HCT116 (cell line): Measurements from ENCODE around the gene POU2AF1. TPM values are rescaled to one million over a fixed set of nuclear protein-coding genes. Genes with fewer than 3 reads are reported as not detected.

Source experiments
- ATAC-seq: fragments of 200-7000 bp; cut with Tn5 transposase; 2 replicates; pipeline ENCODE4 v1.9.1; 2020; ENCODE audit warnings: mild to moderate bottlenecking, moderate library complexity
- BruUV-seq: library from RNA; stranded (reverse); fragments of 400-500 nt; replicated peaks from 2 replicates; lab custom pipeline; 2021; lab: Mats Ljungman, UMichigan
- CTCF ChIA-PET: fragments of 300-600 bp; sonication (Branson Sonifier 250); formaldehyde crosslinking; loops from one replicate; lab custom pipeline; 2021; ENCODE audit warnings: antibody characterized with exemption; lab: Charles Lee
- POLR2A ChIA-PET: fragments of 300-600, 350-600 bp; sonication (Branson Sonifier 250); formaldehyde crosslinking; loops from one replicate; lab custom pipeline; 2021; ENCODE audit warnings: antibody characterized with exemption; lab: Charles Lee
- RAD21 ChIA-PET, 2 experiments: fragments of 300-600 bp; sonication (Branson Sonifier 250); formaldehyde crosslinking; loops; one replicate each; lab custom pipeline; 2023; ENCODE audit warnings: low total read pairs in 2 of 2; ENCODE audit not compliant: uncharacterized antibody in 2 of 2, unreplicated experiment in 2 of 2, low non-redundant PET in 1 of 2; lab: Charles Lee
- DNase-seq: peaks from one replicate; pipeline ENCODE4 v3.0.0-alpha.2; 2010; ENCODE audit warnings: low read depth, low spot score
- H2AFZ ChIP-seq: fragments of 200-600 bp; shearing (Covaris generic), sonication (generic); 2 replicates; pipeline ENCODE4 v1.6.1; 2017; ENCODE audit warnings: low read depth, mixed run types, mixed read lengths, antibody characterized with exemption, low read length; ENCODE audit not compliant: poor library complexity, severe bottlenecking
- H3K27ac ChIP-seq: 2 replicates; pipeline ENCODE4 v1.5.1; 2012; ENCODE audit warnings: low read depth, low read length
- H3K27me3 ChIP-seq: fragments of 200-600 bp; sonication (generic); 2 replicates; pipeline ENCODE4 v1.6.1; 2016; ENCODE audit warnings: mixed run types, low read length, mixed read lengths; ENCODE audit not compliant: insufficient read depth
- H3K36me3 ChIP-seq, 2 experiments: fragments of 200-500 bp in 1 of 2; fragments of 200-600 bp in 1 of 2; sonication (Bioruptor generic) in 1 of 2; sonication (generic) in 1 of 2; 2 replicates each; pipeline versions ENCODE4 v1.5.1 to v1.6.1; 2014 to 2016; ENCODE audit warnings: low read length in 2 of 2, inconsistent platforms in 1 of 2, mixed read lengths in 1 of 2, mixed run types in 1 of 2; ENCODE audit not compliant: insufficient read depth in 2 of 2, control insufficient read depth in 1 of 2
- H3K4me1 ChIP-seq, 2 experiments: fragments of 200-600 bp in 1 of 2; sonication (generic) in 1 of 2; 2 replicates each; pipeline versions ENCODE4 v1.5.1 to v1.6.1; 2012 to 2017; ENCODE audit warnings: low read length in 2 of 2, inconsistent platforms in 1 of 2, mild to moderate bottlenecking in 1 of 2, mixed read lengths in 1 of 2, mixed run types in 1 of 2, moderate library complexity in 1 of 2; ENCODE audit not compliant: insufficient read depth in 2 of 2, control insufficient read depth in 1 of 2
- H3K4me2 ChIP-seq: fragments of 200-600 bp; sonication (generic); 2 replicates; pipeline ENCODE4 v1.6.1; 2017; ENCODE audit warnings: mixed run types, low read length, mixed read lengths
- H3K4me3 ChIP-seq, 2 experiments: fragments of 200-600 bp in 1 of 2; sonication (generic) in 1 of 2; replicated peaks in 1 of 2; 2 replicates each; pipeline ENCODE4 v1.5.1; 2011 to 2016; ENCODE audit warnings: low read length in 2 of 2, control low read depth in 1 of 2, low read depth in 1 of 2, mild to moderate bottlenecking in 1 of 2, mixed read lengths in 1 of 2, mixed run types in 1 of 2
- H3K79me2 ChIP-seq: fragments of 200-600 bp; sonication (generic); 2 replicates; pipeline ENCODE4 v1.6.1; 2017; ENCODE audit warnings: mild to moderate bottlenecking, mixed run types, low read length, moderate library complexity, mixed read lengths; ENCODE audit not compliant: insufficient read depth
- H3K9ac ChIP-seq: fragments of 200-600 bp; sonication (generic); 2 replicates; pipeline ENCODE4 v1.6.1; 2016; ENCODE audit warnings: low read length, mixed read lengths
- H3K9me2 ChIP-seq: fragments of 200-600 bp; sonication (generic), shearing (Covaris generic); 2 replicates; pipeline ENCODE4 v1.6.1; 2017; ENCODE audit warnings: mixed run types, mild to moderate bottlenecking, moderate library complexity; ENCODE audit not compliant: insufficient read depth
- H3K9me3 ChIP-seq, 2 experiments: fragments of 200-500 bp in 1 of 2; fragments of 200-600 bp in 1 of 2; sonication (Bioruptor generic) in 1 of 2; sonication (generic) in 1 of 2; 2 replicates each; pipeline ENCODE4 v1.6.1; 2014 to 2017; ENCODE audit warnings: low read length in 2 of 2, mixed read lengths in 2 of 2, inconsistent platforms in 1 of 2, low read depth in 1 of 2, mild to moderate bottlenecking in 1 of 2, mixed run types in 1 of 2, moderate library complexity in 1 of 2; ENCODE audit not compliant: control insufficient read depth in 1 of 2, insufficient read depth in 1 of 2
- H4K20me1 ChIP-seq: fragments of 200-600 bp; sonication (generic), shearing (Covaris generic); 2 replicates; pipeline ENCODE4 v1.6.1; 2017; ENCODE audit warnings: mixed run types, mild to moderate bottlenecking, moderate library complexity; ENCODE audit not compliant: insufficient read depth
- ATF3 ChIP-seq: IDR thresholded peaks from 2 replicates; pipeline ENCODE4 v1.6.1; 2012
- CBX3 ChIP-seq: IDR thresholded peaks from 2 replicates; pipeline ENCODE4 v1.6.1; 2012; ENCODE audit warnings: low read depth
- EGR1 ChIP-seq: IDR thresholded peaks from 2 replicates; pipeline ENCODE4 v1.6.1; 2012; ENCODE audit warnings: low read depth
- ELF1 ChIP-seq: IDR thresholded peaks from 2 replicates; pipeline ENCODE4 v1.6.1; 2012; ENCODE audit warnings: low read depth, borderline replicate concordance
- EZH2 ChIP-seq: fragments of 200-600 bp; sonication (generic); IDR thresholded peaks from 2 replicates; pipeline ENCODE4 v1.6.1; 2017; ENCODE audit warnings: antibody characterized with exemption, mixed run types
- FOSL1 ChIP-seq: IDR thresholded peaks from 2 replicates; pipeline ENCODE4 v1.6.1; 2012; ENCODE audit warnings: low read depth
- JUND ChIP-seq: IDR thresholded peaks from 2 replicates; pipeline ENCODE4 v1.6.1; 2012
- POLR2A ChIP-seq: IDR thresholded peaks from 2 replicates; pipeline ENCODE4 v1.7.0; 2011; ENCODE audit warnings: borderline replicate concordance; ENCODE audit not compliant: insufficient read depth, insufficient read length; ENCODE audit errors: extremely low read depth
- POLR2AphosphoS5 ChIP-seq: IDR thresholded peaks from 2 replicates; pipeline ENCODE4 v1.6.1; 2011; ENCODE audit warnings: mild to moderate bottlenecking, low read depth, low read length, moderate library complexity
- RAD21 ChIP-seq: IDR thresholded peaks from 2 replicates; pipeline ENCODE4 v1.6.1; 2012; ENCODE audit warnings: low read depth, mild to moderate bottlenecking
- REST ChIP-seq: IDR thresholded peaks from 2 replicates; pipeline ENCODE4 v1.6.1; 2012; ENCODE audit warnings: low read depth
- SIN3A ChIP-seq: IDR thresholded peaks from 2 replicates; pipeline ENCODE4 v1.6.1; 2012; ENCODE audit warnings: low read depth
- TCF7L2 ChIP-seq: IDR thresholded peaks from 2 replicates; pipeline ENCODE4 v1.7.0; 2011; ENCODE audit warnings: borderline replicate concordance, inconsistent platforms; ENCODE audit not compliant: insufficient read depth, insufficient read length; ENCODE audit errors: extremely low read depth
- YY1 ChIP-seq: IDR thresholded peaks from 2 replicates; pipeline ENCODE4 v1.6.1; 2011; ENCODE audit warnings: low read length, low read depth, moderate library complexity, mild to moderate bottlenecking; ENCODE audit not compliant: insufficient replicate concordance; ENCODE audit errors: extremely low read depth
- ZBTB33 ChIP-seq: IDR thresholded peaks from 2 replicates; pipeline ENCODE4 v1.6.1; 2011; ENCODE audit warnings: mild to moderate bottlenecking, low read length, moderate library complexity; ENCODE audit not compliant: insufficient replicate concordance; ENCODE audit errors: extremely low read depth
- ZFX ChIP-seq: fragments of 450-650 bp; IDR thresholded peaks from 2 replicates; pipeline ENCODE4 v1.6.1; 2017
- ZNF274 ChIP-seq: fragments of 200-500 bp; sonication (Bioruptor generic); IDR thresholded peaks from 2 replicates; pipeline ENCODE4 v1.6.1; 2014; ENCODE audit warnings: mild to moderate bottlenecking, low read depth, low read length, inconsistent platforms
- intact Hi-C: fragments of 100-400 bp; cut with micrococcal nuclease; formaldehyde crosslinking; loops from 2 replicates; pipeline ENCODE4 v1.10.0; 2022
- total RNA-seq: library from RNA; stranded (reverse); gene quantifications from one replicate; pipeline ENCODE4 v1.2.1, GENCODE V29; 2021; ENCODE audit not compliant: unreplicated experiment
- TF ChIP-seq, protein P1 (sequence below): IDR thresholded peaks from 2 replicates; pipeline ENCODE4 v1.6.1; 2012

POU2AF1 gene
- total RNA-seq, 1 experiment from 2014 or later: 0.17 TPM

DNA sequence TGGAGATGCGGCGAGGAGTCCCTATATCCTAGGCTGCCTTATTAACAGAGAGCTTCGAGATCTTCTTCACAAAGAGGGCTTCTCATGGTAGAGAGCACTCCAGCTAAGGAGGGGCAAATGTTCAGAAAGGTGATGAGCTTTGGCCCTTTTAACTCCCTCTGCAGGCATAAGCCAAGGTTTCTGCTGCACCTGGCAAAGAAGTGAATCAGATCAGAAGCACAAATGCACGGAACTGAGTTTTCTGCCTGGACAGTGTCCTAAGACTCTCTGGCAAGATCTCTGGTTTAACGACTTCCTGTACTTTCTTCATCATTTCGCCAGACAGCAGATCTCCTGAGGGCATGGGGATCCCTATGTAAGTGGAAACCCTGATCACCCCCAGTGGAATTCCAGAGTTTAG, 43.5 kb downstream of the POU2AF1 start:
- CTCF ChIA-PET: no interaction called here
- no peaks in the 10 kb centered on the region for H3K9me3 ChIP-seq
- no peaks in the 10 kb centered on the region; the same call in 1 of the 2 replicates for H3K9me2 ChIP-seq
- POLR2A ChIA-PET: no interaction called here
- DNase-seq: no peak
- H4K20me1 ChIP-seq: no peaks in the 10 kb centered on the region
- H3K27ac ChIP-seq: no peak overlapping the region
- intact Hi-C loops: no loop called here
- H3K4me2 ChIP-seq: no peak overlapping the region
- H3K27me3 ChIP-seq: peaks cover 6% of the 10 kb centered on the region; the same call in 1 of the 2 replicates
- RAD21 ChIA-PET: no interaction called here
- TF ChIP-seq, protein P1, sequence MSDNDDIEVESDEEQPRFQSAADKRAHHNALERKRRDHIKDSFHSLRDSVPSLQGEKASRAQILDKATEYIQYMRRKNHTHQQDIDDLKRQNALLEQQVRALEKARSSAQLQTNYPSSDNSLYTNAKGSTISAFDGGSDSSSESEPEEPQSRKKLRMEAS: no peak
- TF ChIP-seq SIN3A: no peak
- no peak for TF ChIP-seq ZNF274
- no peak for TF ChIP-seq EGR1
- TF ChIP-seq REST: no peak
- TF ChIP-seq ZBTB33: no peak
- no peak for TF ChIP-seq FOSL1
- TF ChIP-seq RAD21: no peak
- no peak for TF ChIP-seq YY1
- TF ChIP-seq CBX3: no peak
- no peak for TF ChIP-seq ZFX
- no peak for TF ChIP-seq JUND
- no peak for TF ChIP-seq POLR2AphosphoS5
- no peak for TF ChIP-seq TCF7L2
- no peak for TF ChIP-seq EZH2
- TF ChIP-seq POLR2A: no peak
- no peak for TF ChIP-seq ATF3
- no peak for TF ChIP-seq ELF1
- H3K4me1 ChIP-seq: no peaks in the 10 kb centered on the region
- no TSS peak for BruUV-seq
- no peak overlapping the region for H3K4me3 ChIP-seq
- no peak for ATAC-seq
- H3K36me3 ChIP-seq: no peaks in the 10 kb centered on the region
- H2AFZ ChIP-seq: no peak overlapping the region
- H3K9ac ChIP-seq: no peak overlapping the region
- no peaks in the 10 kb centered on the region for H3K79me2 ChIP-seq
